MM.1S (cell line): ENCODE data around the gene METTL27.

Experiments
- DNase-seq: peaks from one replicate; pipeline ENCODE4 v3.0.0-alpha.2; 2015
- H2AFZ ChIP-seq: fragments of 300-600 bp; sonication (generic); 2 replicates; pipeline ENCODE4 v1.6.0; 2016; ENCODE audit warnings: antibody characterized with exemption, low read length
- H3F3A ChIP-seq: fragments of 300-600 bp; sonication (generic); 2 replicates; pipeline ENCODE4 v1.6.1; 2016; ENCODE audit warnings: mild to moderate bottlenecking, antibody characterized with exemption, low read length, moderate library complexity, mixed read lengths; ENCODE audit not compliant: insufficient read depth
- H3K27ac ChIP-seq: fragments of 300-600 bp; sonication (generic); 2 replicates; pipeline ENCODE4 v1.5.1; 2016; ENCODE audit warnings: mild to moderate bottlenecking, low read length
- H3K27me3 ChIP-seq: fragments of 300-600 bp; sonication (generic); replicated peaks from 2 replicates; pipeline ENCODE4 v1.6.0; 2016; ENCODE audit warnings: low read length; ENCODE audit not compliant: insufficient read depth
- H3K36me3 ChIP-seq: fragments of 300-600 bp; sonication (generic); replicated peaks from 2 replicates; pipeline ENCODE4 v1.6.1; 2016; ENCODE audit warnings: mild to moderate bottlenecking, low read length, mixed read lengths; ENCODE audit not compliant: insufficient read depth
- H3K4me1 ChIP-seq: fragments of 300-600 bp; sonication (generic); 2 replicates; pipeline ENCODE4 v1.6.1; 2016; ENCODE audit warnings: low read length, mixed read lengths
- H3K4me2 ChIP-seq: fragments of 300-600 bp; sonication (generic); 2 replicates; pipeline ENCODE4 v1.6.0; 2016; ENCODE audit warnings: low read depth, low read length
- H3K4me3 ChIP-seq: fragments of 300-600 bp; sonication (generic); 2 replicates; pipeline ENCODE4 v1.5.1; 2016; ENCODE audit warnings: low read length, mixed read lengths
- H3K79me2 ChIP-seq: fragments of 300-600 bp; sonication (generic); 2 replicates; pipeline ENCODE4 v1.6.1; 2016; ENCODE audit warnings: mixed run types, low read length, mixed read lengths
- H3K9ac ChIP-seq: fragments of 300-600 bp; sonication (generic); 2 replicates; pipeline ENCODE4 v1.6.1; 2016; ENCODE audit warnings: low read length, mixed read lengths
- H3K9me2 ChIP-seq: fragments of 300-600 bp; sonication (generic); replicated peaks from 2 replicates; pipeline ENCODE4 v1.6.1; 2016; ENCODE audit warnings: mild to moderate bottlenecking, low read length, mixed read lengths; ENCODE audit not compliant: insufficient read depth
- H3K9me3 ChIP-seq: fragments of 300-600 bp; sonication (generic); replicated peaks from 2 replicates; pipeline ENCODE4 v1.6.1; 2016; ENCODE audit warnings: mild to moderate bottlenecking, low read length, mixed read lengths; ENCODE audit not compliant: insufficient read depth
- H4K20me1 ChIP-seq: fragments of 300-600 bp; sonication (generic); 2 replicates; pipeline ENCODE4 v1.6.1; 2016; ENCODE audit warnings: mild to moderate bottlenecking, low read length, moderate library complexity, mixed read lengths; ENCODE audit not compliant: insufficient read depth
- EZH2 ChIP-seq: fragments of 300-600 bp; sonication (generic); optimal IDR thresholded peaks from 2 replicates; pipeline ENCODE3; 2017; ENCODE audit warnings: low read depth, mild to moderate bottlenecking, antibody characterized with exemption, low read length, mixed read lengths
- EZH2phosphoT487 ChIP-seq: fragments of 300-600 bp; sonication (generic); IDR thresholded peaks from 2 replicates; pipeline ENCODE4 v1.6.1; 2018; ENCODE audit warnings: antibody characterized with exemption, low read length
- TF ChIP-seq, protein P1 (sequence below): fragments of 300-600 bp; sonication (generic); IDR thresholded peaks from 2 replicates; pipeline ENCODE4 v1.5.1; 2016; ENCODE audit warnings: antibody characterized with exemption, low read length, mixed read lengths

Gene METTL27

DNA sequence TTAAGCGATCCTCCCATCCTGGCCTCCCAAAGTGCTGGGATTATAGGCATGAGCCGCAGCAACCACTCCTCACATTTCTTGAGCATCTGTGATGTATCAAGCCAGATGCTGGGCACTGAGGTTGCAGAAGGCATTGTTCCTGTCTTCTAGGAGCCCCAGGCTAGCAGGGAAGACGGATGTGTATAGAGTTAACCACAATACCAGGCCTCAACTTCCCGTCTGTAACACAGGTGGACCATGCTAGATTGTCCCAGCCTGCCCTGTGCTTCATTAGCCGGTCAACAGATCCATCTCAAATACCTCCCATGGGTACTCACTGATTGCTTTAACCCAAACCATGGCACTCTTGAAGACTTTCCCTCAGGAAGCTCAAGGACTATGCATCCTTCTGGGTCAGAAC lies 13.3 kb downstream of the METTL27 start:
- TF ChIP-seq EZH2: no peak
- TF ChIP-seq EZH2phosphoT487: no peak
- TF ChIP-seq, protein P1, sequence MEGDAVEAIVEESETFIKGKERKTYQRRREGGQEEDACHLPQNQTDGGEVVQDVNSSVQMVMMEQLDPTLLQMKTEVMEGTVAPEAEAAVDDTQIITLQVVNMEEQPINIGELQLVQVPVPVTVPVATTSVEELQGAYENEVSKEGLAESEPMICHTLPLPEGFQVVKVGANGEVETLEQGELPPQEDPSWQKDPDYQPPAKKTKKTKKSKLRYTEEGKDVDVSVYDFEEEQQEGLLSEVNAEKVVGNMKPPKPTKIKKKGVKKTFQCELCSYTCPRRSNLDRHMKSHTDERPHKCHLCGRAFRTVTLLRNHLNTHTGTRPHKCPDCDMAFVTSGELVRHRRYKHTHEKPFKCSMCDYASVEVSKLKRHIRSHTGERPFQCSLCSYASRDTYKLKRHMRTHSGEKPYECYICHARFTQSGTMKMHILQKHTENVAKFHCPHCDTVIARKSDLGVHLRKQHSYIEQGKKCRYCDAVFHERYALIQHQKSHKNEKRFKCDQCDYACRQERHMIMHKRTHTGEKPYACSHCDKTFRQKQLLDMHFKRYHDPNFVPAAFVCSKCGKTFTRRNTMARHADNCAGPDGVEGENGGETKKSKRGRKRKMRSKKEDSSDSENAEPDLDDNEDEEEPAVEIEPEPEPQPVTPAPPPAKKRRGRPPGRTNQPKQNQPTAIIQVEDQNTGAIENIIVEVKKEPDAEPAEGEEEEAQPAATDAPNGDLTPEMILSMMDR: no peak
- Histone ChIP-seq H3K9me2 (no peaks in the 10 kb centered on the region), H2AFZ (no peak overlapping the region), H3F3A (no peaks in the 10 kb centered on the region), H3K36me3 (no peaks in the 10 kb centered on the region), H3K4me1 (peaks cover 4% of the 10 kb centered on the region; the same call in 1 of the 2 replicates), H4K20me1 (no peaks in the 10 kb centered on the region), H3K27ac (no peak overlapping the region), H3K79me2 (no peaks in the 10 kb centered on the region), H3K4me3 (no peak overlapping the region), H3K27me3 (no peaks in the 10 kb centered on the region), H3K4me2 (no peak overlapping the region), H3K9me3 (no peaks in the 10 kb centered on the region), H3K9ac (no peak overlapping the region)
- no peak for DNase-seq

DNA sequence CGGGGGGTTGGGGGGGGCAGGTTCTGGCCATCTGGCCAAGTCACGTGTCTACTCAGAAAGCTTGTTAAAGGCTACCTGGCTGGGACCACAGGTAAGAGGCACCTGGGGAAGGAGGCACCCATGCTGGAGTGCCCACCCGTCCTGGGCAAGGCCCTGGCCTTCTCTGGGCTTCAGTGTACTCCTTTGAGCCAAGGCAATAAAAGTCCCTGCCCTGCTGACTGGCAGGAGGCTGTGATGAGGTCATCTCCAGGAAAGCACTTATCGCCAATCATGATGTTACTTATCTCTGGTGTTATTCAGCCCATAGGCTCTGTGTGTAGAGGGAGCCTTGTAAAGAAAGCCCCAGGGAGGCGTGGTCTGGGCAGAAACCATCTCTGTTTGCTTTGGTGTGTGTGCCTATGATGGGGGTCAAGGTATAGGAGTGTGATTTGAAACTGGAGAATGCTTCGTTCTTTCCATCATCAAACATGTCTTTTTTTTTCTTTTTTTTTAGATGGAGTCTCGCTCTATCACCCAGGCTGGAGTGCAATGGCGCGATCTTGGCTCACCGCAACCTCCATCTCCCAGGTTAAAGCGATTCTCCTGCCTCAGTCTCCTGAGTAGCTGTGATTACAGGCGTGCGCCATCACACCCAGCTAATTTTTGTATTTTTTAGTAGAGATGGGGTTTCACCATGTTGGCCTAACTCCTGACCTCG lies 14.1 kb downstream of the METTL27 start:
- Histone ChIP-seq H3K9ac (no peak overlapping the region), H3F3A (no peaks in the 10 kb centered on the region), H3K27ac (no peak overlapping the region), H3K4me1 (peaks cover 4% of the 10 kb centered on the region; the same call in 1 of the 2 replicates), H3K36me3 (no peaks in the 10 kb centered on the region), H4K20me1 (no peaks in the 10 kb centered on the region), H3K4me2 (no peak overlapping the region), H3K27me3 (no peaks in the 10 kb centered on the region), H3K9me3 (no peaks in the 10 kb centered on the region), H3K79me2 (no peaks in the 10 kb centered on the region), H3K4me3 (no peak overlapping the region), H3K9me2 (no peaks in the 10 kb centered on the region), H2AFZ (no peak overlapping the region)
- DNase-seq: no peak
- TF ChIP-seq EZH2phosphoT487 (no peak), EZH2 (no peak)
- TF ChIP-seq, protein P1: no peak

DNA sequence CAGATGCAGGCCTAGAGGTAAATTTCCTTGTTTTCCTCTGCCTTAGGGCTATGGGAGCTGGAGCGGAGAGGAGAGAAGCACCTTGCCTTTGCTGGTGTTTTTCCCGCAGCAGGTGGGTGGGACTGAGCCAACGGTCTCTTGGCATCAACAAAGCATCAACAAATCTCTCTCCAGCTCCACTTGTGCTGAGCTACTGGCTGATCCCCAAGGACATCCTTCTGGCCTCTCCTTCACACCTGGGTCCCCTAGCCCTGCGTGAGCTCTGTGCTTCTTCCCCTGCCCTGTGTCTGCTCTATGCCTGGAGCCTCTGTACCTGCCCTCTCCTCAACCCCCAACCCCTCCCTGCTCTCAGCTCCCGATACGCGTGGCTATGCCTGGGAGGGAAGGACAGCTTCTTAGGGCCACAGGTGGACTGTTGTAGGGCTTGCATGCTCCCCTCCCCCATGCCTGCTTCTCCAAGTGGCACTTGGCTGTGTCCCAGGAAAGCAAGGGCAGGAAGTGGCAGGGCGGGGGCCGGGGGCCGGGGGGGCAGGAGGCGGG lies 14.7 kb downstream of the METTL27 start:
- Histone ChIP-seq H3K9me3 (no peaks in the 10 kb centered on the region), H3K4me3 (no peak overlapping the region), H3F3A (no peaks in the 10 kb centered on the region), H2AFZ (no peak overlapping the region), H3K9me2 (no peaks in the 10 kb centered on the region), H4K20me1 (no peaks in the 10 kb centered on the region), H3K4me2 (no peak overlapping the region), H3K79me2 (no peaks in the 10 kb centered on the region), H3K9ac (no peak overlapping the region), H3K27me3 (no peaks in the 10 kb centered on the region), H3K36me3 (no peaks in the 10 kb centered on the region), H3K4me1 (peaks cover 4% of the 10 kb centered on the region; the same call in 1 of the 2 replicates), H3K27ac (no peak overlapping the region)
- TF ChIP-seq EZH2phosphoT487 (no peak), EZH2 (no peak)
- TF ChIP-seq, protein P1: no peak
- no peak for DNase-seq
